HG02981 (cell line): ENCODE results near the gene ENPP3.

Source experiments
- ATAC-seq: cut with Tn5 transposase; IDR thresholded peaks from one replicate; pipeline ENCODE4 v1.9.1; 2021; ENCODE audit warnings: mild to moderate bottlenecking, moderate library complexity; ENCODE audit not compliant: unreplicated experiment

ENPP3 gene

DNA sequence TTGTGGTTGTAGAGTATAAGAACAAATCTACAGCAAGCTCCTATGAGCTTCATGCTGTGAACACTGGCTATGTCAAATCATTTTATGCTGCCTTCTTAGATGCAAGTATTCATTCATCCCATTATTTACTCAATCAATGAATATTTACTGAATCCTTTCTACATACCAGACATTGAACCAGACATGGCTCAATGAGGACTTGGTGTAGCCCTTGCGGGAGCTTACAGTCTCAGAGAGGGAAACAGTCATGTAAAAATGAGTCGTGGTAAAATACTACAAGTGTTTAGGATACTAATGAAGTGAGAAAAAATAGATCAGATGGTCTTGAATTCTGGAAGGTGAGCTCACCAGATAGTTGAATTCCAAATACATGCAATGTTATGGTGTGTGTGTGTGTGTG lies 125.9 kb downstream of the ENPP3 start:
- no peak for ATAC-seq

DNA sequence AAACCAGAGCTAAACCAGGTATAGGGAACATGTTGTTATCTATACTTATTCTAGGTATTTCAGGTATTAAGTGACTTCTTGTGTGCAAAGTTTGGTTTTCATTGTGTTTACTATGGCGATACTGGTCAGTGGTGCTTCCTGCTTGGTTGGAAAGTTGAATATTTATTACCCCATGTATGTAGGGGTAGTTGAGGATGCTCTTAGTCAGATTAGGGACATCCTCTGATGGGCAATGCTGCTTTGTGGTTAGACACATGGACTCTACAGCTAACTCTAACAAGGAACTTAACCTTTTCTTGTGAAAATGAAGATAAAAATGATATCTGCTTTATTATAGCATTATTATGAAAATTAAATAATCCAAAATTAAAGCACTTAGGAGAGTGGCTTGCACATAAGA lies 126.6 kb downstream of the ENPP3 start:
- ATAC-seq: no peak

DNA sequence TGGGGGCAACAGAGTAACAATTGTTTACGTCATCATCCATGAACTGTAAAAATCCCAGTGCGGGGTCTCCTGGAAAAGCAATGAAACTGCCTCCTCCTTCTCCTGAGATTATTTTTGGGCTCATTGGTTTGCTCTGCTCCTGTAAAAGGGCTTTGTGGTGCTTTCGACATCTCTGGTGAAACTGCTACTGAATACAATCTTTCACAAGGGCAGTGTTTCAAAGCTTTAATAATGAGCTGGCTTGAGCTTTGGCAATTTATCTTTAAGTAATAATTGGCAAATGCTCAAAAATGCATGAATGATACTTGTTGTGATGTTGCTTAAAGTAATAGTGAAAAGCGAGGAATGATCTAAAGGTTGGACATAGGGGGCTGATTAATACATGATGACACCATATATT lies 127.2 kb downstream of the ENPP3 start:
- ATAC-seq: no peak

DNA sequence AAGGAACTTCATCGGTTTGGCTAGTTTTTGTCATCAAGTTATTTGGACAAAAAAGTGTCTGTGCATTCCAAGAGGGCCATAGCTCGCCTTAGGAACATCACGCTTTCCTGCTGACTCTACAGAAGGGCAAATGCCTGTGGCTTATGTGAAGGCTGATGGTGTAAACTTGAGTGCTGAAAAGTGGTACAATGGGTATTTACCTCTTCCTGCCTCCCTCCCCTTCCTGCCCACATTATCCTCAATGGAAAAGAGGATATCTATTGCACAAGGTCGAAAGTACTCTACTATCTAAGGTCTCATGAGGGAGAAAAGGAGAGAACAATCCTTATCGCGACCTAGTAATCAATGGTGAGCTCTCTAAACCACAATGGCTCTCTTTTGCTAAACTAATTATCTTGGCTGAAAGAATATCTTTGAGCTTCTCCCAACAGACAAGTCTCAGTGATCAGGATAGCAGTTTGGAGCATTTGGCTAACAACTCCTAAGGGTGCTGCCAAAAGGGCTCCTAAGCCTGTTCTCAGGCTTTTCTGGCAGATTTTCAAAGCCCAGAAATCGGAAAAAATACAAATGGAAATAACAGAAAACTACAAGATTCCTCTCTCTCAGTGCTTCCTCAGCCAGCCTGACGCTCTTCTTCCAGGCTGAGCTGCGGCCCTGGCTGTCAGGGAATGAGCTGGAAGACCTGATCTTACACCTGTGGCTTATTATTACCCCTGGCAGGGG lies 128.1 kb downstream of the ENPP3 start:
- no peak for ATAC-seq

DNA sequence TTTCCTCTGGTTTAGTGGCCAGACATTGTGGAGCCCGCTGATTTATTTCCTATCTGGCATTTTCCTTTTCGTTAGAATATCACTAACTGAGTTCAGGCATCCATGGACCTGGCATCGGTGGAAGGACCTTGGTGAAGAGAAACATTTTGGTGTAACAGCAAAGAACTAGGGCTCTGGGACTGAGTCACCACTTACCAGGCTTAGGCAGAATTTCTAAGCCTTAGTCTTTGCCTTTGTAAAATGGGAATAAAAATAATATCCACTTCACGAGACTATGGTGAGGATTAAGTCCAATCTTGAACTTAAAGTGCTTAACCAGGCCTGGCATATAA lies 128.7 kb downstream of the ENPP3 start:
- ATAC-seq: no peak

DNA sequence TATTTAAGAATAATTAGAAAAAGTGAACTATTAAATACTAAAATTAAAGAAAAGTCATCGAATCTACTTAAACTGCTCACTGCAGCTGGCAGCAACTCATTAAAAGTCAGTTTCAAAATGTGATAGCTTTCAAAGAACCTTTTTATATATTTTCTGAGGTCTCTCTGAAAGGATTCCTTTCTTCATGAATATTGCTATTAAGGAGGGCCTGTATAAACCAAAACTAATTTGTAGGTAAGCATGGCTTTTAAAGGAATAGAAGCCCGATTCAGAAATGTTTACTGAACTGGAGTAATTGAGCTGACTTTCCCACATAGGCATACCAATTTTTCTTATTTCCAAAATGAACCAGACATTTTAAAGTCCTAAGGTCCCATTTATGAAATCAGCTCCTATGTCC lies 129.5 kb downstream of the ENPP3 start:
- no peak for ATAC-seq

DNA sequence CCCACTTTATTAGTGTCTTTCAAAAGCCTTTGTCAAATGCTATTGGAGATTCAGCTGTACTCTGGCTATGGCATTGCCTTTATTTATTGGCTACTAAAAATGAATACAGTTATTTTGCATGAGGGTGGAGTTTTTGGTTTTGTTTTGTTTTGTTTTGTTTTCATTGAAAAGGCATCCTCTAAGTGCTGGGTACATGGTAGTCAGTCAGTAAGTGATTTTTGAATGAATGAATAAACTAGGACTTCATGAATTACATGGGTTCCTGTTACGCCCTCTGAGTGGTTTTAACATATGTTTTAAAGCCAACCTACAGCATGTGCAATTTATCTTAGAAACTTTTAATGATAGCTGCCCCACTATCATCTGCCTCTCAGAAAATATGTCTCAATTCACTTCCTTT lies 131.9 kb downstream of the ENPP3 start:
- ATAC-seq: no peak

DNA sequence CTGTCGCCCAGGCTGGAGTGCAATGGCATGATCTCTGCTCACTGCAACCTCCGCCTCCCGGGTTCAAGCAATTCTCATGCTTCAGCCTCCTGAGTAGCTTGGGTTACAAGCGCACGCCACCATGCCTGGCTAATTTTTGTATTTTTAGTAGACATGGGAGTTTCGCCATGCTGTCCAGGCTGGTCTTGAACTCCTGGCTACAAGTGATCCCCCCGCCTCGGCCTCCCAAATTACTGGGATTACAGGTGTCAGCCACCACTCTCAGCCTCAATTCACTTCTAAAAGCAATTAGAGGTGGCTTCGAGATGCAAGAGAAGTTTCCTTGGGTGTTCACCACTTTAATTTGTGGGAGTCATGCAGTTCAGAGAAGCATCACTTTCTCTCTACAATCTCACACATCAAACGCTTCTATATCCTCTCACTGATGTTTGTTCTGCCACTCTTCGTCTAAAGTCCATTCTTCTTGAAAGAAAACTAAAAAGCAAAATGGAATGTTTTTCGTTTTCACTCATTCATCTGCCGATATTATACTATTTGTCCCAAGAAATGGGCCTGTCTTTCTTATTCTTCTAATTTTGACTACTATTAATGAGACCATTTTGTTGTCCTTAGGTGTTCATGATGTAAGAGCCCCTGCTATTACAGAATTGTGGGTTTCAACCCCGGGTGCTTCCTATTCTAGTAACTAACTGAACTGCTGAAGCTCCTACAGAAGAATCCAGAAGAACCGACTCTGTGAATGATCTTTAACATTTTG lies 132.5 kb downstream of the ENPP3 start:
- no peak for ATAC-seq

DNA sequence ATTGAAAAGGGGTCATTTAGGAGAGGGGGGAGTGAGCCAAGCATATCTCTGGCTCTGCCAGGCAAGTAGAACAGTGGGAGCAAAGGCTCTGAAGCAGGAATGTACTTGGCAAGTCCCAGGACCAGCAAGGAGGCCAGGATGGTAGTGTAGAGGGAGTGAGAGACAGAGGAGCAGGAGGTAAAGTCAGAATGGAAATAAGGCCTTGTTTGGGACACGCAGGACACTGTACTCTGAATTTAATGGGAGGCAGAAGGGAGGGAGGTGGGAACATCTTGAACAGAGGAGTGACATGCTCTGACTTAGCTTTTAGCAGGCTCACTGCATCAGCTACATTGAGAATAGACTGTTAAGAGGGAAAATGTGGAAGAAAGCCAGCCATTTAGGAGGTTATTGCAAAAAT lies 133.7 kb downstream of the ENPP3 start:
- no peak for ATAC-seq

DNA sequence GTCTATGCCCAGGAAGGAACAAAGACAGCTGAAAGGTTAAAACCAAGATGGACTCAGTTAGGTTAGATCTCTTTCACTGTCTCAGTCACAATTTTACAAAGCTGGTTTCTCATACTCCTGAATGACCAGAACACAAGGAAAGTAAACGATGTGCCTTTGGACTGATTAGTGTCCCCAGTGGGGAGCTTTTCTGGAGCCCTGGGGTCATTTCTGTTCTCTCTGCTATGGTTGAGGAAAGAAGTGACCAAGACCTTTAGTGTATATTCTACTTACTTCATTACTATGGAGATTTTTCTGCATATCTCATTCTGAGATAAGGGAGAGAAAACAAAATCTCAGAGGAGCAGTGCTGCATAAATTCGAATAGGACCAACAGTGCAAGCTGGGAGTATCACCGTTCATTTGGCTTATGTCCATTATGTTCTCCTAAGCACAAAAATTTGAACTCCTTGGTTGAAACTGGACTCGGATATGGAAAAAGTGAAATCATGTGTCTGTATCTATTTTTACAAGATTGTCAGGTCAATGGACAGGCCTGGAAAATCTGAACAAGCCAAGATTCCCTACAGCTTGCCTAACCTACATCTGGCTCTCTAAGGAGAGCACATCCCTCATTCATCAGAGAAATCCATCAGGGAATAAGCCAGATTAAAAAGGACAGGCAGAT lies 136.3 kb downstream of the ENPP3 start:
- ATAC-seq: no peak

DNA sequence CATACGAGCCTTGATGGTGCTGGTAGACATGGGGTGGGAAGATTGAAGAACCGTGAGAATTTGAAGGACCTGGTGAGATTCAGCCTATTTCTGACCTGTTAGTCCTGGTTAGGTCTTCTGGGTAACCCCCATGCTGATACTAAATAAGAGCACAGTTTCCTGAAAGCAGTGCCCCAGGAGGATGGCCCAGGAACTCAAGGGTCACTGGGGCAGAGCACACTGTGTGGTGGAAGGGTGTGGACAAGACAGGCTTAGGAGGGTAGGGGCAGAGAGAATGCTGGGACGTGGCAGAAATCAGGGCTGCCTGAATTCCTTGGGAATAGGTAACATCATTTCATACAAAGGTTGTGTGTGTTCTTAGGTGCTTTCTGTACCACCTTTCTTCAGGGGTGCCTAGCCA lies 138.8 kb downstream of the ENPP3 start:
- ATAC-seq: no peak

DNA sequence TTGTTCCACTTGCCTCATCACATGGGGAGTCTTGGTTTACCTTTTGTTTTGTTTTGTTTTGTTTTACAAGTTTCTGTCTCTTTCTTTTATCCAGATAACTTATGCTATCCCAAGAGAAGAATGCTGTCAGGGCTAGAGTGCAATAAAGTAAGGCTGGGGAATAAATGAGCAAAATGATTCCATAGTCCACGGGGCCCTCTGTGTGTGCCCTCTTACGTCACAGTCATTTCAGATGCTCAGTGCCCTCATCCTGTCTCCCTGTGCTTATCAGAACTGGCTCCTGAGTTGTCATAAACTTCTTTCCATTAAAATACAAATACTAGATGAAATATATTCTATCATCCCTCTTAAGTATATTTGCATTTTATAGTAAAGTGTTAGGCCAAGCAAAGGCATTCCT lies 139.9 kb downstream of the ENPP3 start:
- no peak for ATAC-seq

DNA sequence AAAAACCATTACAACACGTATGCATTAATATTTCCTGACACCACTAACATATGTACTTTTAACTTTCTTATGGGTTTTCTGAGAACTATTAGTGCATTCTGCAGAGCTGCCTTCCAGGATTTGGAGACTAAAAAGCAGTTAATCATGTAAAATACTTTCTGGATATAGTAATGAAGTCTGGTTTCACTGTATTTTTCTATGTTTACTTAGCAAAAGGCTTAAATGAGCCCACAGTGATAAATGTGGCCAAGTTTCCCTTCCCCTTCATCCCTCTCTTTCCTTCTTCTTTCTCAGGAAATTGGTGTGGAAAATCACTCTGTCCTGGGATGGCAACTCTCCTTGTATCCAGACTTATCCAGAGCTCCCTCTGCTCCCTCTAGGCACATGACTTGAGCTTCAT lies 141.1 kb downstream of the ENPP3 start:
- ATAC-seq: no peak

DNA sequence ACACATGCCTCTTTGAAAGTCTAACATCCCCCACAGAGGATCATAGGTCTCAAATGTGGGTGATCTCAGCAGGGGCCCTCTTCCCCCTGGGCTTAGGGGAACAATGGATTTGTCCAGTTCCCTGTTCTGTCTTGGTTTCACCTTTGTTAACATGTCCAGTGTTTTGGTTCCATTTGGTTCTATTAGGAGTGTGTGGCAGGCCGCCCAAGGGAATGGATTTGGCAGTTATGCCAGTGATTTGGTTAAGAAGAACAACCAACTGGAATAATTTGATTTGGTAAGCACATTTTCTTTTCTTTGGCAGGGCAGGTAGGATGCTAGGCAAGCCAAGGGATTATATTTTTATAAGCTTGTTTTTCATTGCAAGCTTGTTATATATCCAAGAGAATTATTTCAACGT lies 142.2 kb downstream of the ENPP3 start:
- no peak for ATAC-seq

DNA sequence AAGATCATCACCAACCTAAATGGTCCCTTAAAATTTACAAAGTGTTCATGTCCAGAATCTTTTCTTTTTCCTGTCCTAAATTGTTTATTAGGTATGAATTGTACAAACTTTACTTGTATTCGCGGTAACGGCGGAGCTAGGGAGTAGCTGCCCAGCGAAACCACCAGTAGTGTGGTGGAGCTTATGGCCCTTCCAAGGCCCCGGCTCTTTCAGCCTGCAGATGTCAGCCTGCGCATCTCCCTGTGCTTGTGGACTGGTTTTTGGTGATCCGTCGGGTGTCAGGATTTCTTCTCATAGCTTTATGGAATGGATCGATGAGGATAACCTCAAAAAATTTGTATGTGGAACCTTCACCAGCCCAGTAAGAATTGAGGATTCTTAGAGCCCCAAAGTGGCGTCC lies 143.5 kb downstream of the ENPP3 start:
- no peak for ATAC-seq

DNA sequence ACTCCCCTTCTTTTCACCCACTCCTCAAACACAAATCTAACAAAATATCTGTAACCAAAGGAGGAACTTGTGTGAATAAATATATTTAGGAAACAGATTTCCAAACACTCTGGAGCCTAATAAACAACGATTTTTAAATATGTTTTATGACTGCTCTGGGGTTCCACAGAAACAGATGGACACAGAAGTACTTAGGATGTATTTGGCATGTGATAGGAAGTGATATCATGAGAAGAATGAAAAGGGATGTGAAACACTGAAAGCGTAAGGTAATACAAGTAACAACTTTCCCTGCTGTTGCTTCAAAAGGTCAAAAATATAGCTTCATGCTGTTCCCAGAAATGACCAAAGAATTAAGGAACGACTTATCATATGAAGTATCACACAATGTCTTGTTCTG lies 144.6 kb downstream of the ENPP3 start:
- no peak for ATAC-seq

DNA sequence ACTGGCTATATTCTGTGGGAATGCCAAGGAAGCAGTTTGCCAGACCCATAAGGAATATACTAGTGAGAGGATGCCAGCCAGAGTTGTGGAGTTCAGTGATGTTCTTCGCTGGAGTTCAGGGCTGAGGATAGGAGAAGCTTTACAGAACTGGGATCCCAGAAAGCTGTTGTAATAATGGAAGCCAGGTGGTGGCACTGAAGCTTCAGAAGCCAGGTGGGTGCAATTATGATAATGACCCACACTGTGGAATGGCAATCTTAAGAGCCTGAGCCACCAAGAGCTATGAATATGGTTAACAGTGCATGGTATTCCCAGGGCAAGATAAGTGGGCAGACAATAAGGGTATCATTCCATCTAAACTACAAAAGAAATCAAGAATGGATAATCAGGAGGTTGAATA lies 145.7 kb downstream of the ENPP3 start:
- no peak for ATAC-seq

DNA sequence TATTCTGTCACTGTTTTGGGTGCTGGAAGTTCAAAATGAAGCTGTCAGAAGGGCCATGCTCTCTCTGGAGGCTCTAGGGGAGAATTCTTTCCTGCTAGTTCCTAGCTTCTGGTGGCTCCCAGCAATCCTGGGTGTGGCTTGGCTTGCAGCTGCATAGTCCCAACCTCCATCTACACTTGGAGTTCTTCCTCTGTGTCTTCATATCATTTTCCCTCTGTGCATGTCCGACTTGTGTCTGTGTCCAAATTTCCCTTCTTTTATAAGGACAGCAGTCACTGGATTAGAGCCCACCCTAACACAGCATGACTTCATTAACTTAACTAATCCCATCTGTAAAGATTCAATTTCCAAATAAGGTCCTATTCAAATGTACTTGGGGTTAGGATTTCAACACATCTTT lies 147.5 kb downstream of the ENPP3 start:
- ATAC-seq: no peak

DNA sequence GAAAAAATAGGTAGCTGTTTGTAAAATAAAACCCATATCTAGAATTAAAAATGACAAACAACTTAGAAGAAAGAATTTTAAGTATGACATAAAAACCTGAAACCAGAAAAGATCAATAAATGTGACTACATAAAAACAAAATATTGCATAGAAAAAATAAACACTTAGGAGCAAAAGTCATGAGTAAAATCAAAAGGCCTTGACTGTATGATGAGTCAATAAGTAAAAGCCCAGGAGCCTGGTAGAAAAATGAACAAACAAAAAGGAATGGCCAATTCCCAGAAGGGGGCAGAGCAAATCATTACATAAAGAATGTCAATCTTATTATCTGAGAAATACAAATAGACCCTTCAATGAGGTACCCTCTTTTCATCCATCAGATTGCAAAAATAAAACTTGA lies 150.0 kb downstream of the ENPP3 start:
- no peak for ATAC-seq

DNA sequence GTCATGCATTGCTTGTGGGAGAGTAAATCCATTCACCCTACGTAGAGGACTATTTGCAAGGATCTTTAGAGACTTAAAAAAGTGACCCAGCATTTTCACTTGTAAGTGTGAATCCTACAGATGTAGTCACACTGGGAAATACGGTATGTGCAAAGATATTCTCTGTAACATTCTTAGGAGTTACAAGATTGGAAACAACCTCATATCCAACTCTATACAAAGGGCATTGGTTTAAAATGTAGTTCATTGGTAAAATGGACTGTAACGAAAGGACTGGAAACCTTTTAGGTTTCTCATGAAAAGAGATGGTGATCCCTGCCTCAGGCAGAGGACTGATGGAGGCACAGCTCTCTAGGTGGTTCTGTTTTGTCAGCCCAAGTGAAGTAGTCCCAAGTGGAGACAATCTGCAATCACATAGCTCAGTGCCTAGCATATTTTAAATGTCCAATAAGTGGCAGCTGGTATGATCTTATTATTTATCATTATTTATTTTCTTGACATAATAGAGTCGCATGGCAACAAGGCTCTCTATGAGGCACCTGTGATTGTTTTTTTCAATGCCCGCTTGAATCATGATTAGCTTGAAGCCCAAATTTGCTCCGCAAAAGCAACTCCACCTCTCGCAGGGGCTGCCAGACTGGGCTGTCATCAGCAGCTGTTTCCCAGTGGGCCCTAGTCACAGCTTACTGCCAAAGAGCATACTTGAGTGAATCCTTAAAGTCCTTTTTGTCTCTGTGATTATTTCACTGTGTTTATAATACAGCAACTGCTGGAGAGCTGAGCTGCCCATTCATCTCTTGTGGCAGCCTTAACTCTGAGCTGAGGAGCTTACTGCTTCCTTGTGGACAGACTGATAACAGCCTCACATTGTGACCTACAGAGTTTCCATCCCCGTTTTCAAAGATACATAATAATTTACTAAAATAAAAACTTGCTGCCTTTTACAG lies 150.9 kb downstream of the ENPP3 start:
- no peak for ATAC-seq

DNA sequence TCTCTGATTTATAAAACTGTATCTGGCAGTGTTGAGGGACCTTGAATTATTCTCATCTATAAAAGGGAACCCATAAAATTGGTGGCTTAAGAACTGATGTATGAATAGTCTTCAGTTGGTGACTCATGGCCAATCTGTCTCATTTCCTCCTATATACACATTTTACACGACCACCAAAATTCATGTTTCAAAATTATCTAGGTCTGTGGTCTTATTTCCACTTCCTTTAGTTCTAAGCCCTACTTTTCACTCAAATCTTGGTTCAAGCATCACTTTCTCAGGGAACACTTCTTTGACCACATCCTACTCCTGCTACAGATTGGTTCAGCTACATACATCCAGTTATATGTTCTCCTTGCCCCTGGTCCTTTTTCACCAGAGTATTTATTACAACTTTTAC lies 152.1 kb downstream of the ENPP3 start:
- ATAC-seq: no peak
